GM19043 (cell line): Measurements from ENCODE around the gene VWA3A.
"Not testable (repeated sequence)": the region's sequence is repeated elsewhere in the genome, so short reads cannot be mapped to it uniquely, and the experiment has no call there.

Experiments used
- ATAC-seq: cut with Tn5 transposase; IDR thresholded peaks from one replicate; pipeline ENCODE4 v1.9.1; 2021; ENCODE audit warnings: low read depth; ENCODE audit not compliant: unreplicated experiment

The VWA3A gene

DNA sequence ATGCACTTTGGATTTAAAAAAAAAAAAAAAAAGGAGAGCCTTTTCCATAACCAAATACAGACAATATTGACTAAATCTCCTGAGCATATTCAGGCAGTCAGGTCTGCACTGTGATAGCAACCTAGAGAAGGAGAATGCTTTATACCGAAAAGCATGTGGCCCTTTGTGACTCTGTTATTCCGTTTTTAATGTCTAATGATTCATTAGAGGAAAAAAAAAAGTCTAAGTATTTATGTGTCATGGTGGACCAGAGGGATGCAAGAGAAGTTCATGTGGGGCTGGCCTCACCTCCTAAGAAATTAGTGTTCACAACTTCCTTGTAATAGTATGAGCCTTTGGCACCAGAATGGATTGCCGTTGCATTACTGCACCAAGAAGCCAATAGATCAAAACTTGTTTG lies 11.3 kb upstream of the VWA3A start:
- ATAC-seq: no peak

DNA sequence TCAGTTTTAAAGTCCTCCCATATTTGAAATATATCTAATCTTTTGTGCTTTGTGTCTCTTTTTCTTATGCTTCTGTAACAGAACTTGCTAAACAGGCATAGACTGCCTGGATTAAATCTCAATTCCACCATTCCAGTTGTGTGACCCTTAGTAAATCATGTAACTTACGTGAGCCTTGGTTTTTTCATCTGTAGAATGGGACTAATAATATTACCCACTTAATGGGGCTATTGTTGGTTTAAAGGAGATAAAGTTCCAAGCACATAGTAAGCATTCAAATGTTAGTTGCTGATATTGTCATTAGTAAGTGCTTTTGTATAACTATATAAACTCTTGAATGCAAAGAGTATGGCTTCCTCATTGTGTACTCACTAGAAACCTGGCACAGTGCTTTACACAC lies 5.9 kb upstream of the VWA3A start:
- no peak for ATAC-seq

DNA sequence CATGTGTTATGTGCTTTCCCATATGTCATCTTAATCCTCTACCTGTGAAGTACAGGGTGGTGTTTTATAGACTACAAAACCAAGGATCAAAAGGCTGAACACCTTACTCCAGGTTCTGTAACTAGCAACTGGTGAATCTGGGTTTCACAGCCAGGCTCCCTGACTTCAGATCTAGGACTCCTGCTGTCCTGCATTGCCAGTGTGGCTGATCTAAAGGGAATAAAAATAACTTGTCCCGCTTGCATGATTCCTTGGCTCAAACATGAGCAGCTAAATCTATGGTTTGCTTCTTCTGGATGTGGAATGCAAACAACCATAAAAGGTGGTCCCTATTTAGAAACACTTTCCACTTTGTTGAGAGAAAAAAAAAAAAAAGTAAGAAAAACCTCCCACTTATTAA lies 3.7 kb upstream of the VWA3A start:
- ATAC-seq: no peak

GRCh38 chr16:22089910-22090309 lies 2.4 kb upstream of the VWA3A start:
- ATAC-seq: no peak

DNA sequence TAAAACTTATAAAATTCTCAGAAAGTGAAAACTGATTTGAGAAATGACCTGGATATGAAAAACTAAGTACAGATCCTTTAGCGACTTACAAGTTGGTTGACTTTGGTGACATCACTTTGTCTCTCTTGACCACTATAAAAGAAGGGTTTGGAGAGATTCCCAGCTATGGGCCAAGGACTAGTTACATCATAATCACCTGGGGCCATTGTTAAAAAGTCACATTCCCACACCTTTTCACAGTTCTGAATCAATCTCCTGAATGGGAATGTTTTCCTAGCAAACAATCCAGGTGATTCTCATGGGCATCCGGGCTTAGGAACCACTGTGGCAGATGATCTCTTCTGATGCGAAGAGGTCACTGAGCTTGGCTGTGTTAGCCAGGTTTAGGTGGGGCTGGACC lies 620 bp upstream of the VWA3A start:
- no peak for ATAC-seq

DNA sequence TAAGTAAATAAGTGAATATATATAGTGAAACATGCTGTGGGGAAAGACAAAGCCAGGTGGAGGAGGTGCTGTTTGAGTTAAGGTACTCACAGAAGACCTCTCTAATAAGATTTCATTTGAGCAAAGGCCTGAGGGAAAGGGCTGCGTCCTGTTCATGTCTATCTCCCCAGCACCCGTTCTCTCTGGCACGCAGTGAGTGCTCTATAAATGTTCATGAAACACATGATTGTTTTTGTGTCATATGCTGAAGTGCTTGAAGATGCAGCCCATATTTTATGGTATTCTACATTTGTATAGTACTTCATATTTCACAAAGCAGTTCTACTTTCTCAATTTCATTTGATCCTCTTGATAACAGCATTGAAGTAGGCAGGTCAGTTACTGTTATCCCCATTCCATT lies 990 bp downstream of the VWA3A start:
- ATAC-seq: no peak

DNA sequence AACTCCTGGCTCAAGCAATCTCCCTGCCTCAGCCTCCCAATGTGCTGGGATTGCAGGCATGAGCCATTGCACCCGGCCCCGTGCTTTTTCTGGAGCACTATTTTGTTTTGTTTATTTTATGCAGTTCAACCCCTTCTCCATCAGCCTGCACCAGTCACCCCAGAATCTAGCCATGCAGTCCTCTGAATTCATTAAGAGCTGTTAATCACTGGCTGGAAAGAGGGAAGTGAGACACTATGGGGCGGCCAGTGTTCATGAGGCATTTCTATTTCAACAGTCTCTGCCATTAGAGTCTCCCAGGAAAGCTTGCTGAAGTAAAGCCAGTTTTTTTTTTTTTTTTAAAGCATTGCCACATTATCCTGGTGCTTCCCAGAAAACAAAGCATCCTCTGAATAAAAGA lies 1.7 kb downstream of the VWA3A start:
- no peak for ATAC-seq

DNA sequence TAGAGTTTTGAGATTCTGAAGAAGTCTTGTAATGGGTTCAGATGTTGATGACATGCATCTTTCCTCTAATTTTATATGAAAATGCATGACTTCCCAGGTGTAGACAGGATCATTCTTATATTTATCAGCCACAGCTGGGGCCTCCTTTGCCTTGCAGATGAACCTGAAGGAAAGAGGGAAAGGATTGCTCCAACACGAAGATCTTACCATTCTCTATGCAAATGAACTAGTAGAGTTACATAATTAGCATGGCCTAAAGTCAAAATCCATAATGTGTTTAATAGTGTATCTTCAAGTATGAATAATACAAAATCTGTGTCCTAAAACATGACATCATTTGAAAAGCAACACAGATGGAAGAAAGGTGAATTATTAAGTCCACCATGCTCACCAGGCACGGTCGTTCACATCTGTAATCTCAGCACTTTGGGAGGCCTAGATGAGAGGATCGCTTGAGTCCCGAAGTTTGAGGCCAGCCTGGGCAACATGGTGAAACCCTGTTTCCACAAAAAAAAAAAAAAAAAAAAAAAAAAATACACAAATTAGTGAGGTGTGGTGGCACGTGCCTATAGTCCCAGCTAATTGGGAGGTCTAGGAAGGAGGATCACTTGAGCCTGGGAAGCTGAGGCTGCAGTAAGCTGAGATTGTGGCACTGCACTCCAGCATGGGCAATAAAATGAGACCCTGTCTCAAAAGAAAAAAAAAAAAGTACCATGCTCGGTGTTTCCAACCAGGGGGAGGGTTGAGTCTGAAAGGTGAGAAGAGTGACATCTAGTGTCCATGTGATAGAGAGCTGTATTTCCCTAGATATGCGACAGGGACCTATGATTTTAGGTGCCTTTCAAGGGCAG lies 6.3 kb downstream of the VWA3A start:
- no peak for ATAC-seq

DNA sequence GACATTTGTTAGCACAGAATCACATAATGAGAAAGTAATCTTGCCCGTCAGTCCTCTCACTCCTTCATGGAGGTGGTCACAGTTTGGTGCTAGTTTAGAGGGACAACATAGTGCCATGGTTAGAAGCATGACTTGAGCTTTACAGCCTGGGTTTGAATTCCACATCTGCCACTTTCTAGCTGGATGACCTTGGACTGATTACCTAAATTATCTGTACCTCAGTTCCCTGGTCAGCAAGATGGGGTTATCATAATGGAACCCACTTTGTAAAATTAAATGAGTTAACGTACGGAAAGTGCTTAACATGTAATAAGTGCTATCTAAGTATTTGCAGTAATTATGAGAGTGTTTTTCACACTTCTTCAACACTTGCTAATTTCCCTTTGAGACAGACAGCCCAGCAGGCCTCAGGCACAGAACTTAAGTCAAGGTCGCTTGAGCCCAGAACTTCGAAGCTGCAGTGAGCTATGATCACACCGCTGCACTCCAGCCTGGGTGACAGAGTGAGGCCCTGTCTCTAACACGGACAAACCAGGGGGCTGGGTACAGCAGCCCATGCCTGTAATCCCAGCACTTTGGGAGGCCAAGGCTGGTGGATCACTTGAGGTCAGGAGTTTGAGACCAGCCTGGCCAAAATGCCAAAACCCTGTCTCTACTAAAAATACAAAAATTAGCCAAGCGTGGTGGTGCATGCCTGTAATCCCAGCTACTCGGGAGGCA lies 7.1 kb downstream of the VWA3A start:
- no peak for ATAC-seq

DNA sequence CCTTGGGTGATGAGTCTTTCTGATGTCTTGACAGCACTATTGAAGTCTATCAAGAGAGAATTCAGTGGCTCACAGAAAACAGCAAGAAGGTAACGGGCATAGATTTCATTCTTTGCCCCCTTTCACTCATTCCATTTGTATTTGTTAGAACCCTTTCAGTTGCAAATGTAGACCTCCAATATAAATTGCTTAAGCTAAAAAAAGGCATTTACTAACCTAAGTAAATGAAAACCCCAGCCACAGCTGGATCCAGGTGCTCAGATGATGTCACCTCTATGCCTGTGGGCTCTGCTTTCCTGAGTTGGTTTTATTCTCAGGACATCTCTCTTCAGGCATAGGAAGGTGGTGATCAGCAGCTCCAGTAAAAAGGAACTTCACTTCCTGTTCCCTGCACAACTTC lies 11.1 kb downstream of the VWA3A start:
- ATAC-seq: no peak

- no peak for ATAC-seq
Observed at GRCh38 chr16:22109258-22109898, 17.0 kb downstream of the VWA3A start.

- not testable (repeated sequence) for ATAC-seq
Observed at GRCh38 chr16:22111629-22112028, 19.3 kb downstream of the VWA3A start.

- ATAC-seq: no peak
Observed at GRCh38 chr16:22116095-22116700, 23.9 kb downstream of the VWA3A start.

- no peak for ATAC-seq
Observed at GRCh38 chr16:22117609-22118008, 25.3 kb downstream of the VWA3A start.

GRCh38 chr16:22120440-22120839 lies 28.1 kb downstream of the VWA3A start:
- ATAC-seq: no peak

DNA sequence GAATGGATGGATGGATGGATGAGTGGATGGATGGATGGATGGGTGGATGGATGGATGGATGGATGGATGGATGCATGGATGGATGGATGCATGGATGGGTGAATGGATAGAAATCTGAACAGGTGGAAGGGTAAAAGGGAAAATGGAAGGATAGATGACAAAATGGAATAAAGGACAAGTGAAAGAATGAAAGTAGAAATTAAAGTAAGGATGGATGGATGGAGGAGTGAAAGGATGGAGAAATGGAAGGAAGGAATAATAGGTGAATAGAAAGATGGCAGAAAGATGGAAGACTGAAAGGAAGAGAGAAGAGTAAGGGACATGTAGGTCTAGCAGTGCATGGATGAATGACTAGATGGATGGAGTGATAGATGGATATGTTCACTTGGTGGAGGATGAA lies 29.9 kb downstream of the VWA3A start:
- ATAC-seq: no peak

GRCh38 chr16:22123146-22123545 lies 30.8 kb downstream of the VWA3A start:
- no peak for ATAC-seq

- no peak for ATAC-seq
Observed at GRCh38 chr16:22123759-22124490, 31.6 kb downstream of the VWA3A start.

- no peak for ATAC-seq
Observed at GRCh38 chr16:22124583-22125284, 32.4 kb downstream of the VWA3A start.

DNA sequence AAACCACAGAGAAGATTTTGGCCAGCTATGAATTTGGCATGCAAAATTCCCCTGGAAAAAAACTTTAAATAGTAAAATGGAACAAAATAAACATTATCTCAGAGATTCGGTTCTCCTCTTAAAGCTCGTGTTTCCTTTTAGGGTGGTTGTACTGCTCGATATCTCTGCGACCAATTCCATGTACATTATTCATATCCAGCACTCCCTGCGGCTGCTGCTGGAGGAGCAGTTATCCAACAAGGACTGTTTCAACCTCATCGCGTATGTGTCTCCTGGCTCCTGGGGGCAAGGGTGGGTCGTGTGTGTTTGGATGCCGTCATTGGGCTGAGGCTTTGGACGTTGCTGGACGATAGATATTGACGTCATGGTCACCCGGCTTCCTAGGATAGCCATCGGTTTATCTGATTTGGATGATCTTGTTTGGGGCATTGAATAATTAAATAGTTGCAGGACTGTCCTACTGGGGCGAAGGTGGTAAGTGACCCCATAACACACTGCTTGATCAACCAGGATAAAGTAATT lies 33.8 kb downstream of the VWA3A start:
- ATAC-seq: no peak
